Fibroblast of lung (primary cell): Measurements from ENCODE around the gene NRF1. TPM values are rescaled to one million over a fixed set of nuclear protein-coding genes. Genes with fewer than 3 reads are reported as not detected.

Experiments
- polyA plus RNA-seq, 2 donors: library from polyadenylated mRNA; depleted of rRNA in 1 of 2; stranded (reverse) in 1 of 2; unstranded in 1 of 2; fragments of >200 nt; gene quantifications; 2 replicates each; pipeline ENCODE4 v1.2.1, GENCODE V29; 2011 to 2012; ENCODE audit warnings: missing spikeins in 1 of 2
- total RNA-seq: library from RNA; depleted of rRNA; stranded (reverse); fragments of >200 nt; gene quantifications from 2 replicates; pipeline ENCODE4 v1.2.1, GENCODE V29; 2014

The NRF1 gene
- total and polyA plus RNA-seq, 2 donors (not counting 1 experiment from before 2014, with no cell fraction given), result 7.3 to 15.5 TPM

Other genes with a start within 250 kb of the NRF1 start
- gene STRIP2, start 177.3 kb upstream of the NRF1 start, total RNA-seq, result 4.9 and 10.9 TPM in 2 replicates
- gene STRIP2, start 177.3 kb upstream of the NRF1 start, polyA plus RNA-seq, result 1.9 and 5.3 TPM in 2 replicates
- gene SMKR1, start 109.2 kb upstream of the NRF1 start, total RNA-seq, result 0.51 and 3.5 TPM in 2 replicates
- gene SMKR1, start 109.2 kb upstream of the NRF1 start, polyA plus RNA-seq, result 0.49 and 1.8 TPM in 2 replicates